Adipocyte (in vitro differentiated cells): Measurements from ENCODE around the gene SLC8B1.

Experiments
- DNase-seq: peaks from one replicate; pipeline ENCODE4 v3.0.0-alpha.2; 2015; ENCODE audit warnings: low read depth
- H3K27me3 ChIP-seq: replicated peaks from 2 replicates; pipeline ENCODE4 v1.7.0; 2013; ENCODE audit warnings: mild to moderate bottlenecking, low read length, moderate library complexity; ENCODE audit not compliant: control insufficient read depth, insufficient read depth
- H3K36me3 ChIP-seq: 2 replicates; pipeline ENCODE4 v1.7.0; 2013; ENCODE audit warnings: low read length, mild to moderate bottlenecking, moderate library complexity; ENCODE audit not compliant: control insufficient read depth, insufficient read depth, severe bottlenecking
- H3K4me1 ChIP-seq: 2 replicates; pipeline ENCODE4 v1.7.0; 2013; ENCODE audit warnings: mild to moderate bottlenecking, low read length, moderate library complexity; ENCODE audit not compliant: control insufficient read depth, insufficient read depth
- H3K4me3 ChIP-seq: 2 replicates; pipeline ENCODE4 v1.7.0; 2013; ENCODE audit warnings: mild to moderate bottlenecking, low read length, moderate library complexity
- H3K9ac ChIP-seq: 2 replicates; pipeline ENCODE4 v1.7.0; 2013; ENCODE audit warnings: mild to moderate bottlenecking, low read length, moderate library complexity
- H3K9me3 ChIP-seq: 2 replicates; pipeline ENCODE4 v1.7.0; 2013; ENCODE audit warnings: mild to moderate bottlenecking, low read length, moderate library complexity; ENCODE audit not compliant: control insufficient read depth

SLC8B1 gene

GRCh38 chr12:113262710-113263109 is 72.2 kb downstream of the SLC8B1 start:
- no peaks in the 10 kb centered on the region for H3K27me3 ChIP-seq
- peak; percentile 56 for DNase-seq
- H3K4me3 ChIP-seq: no peak overlapping the region
- peaks cover 33% of the 10 kb centered on the region for H3K4me1 ChIP-seq
- no peak overlapping the region for H3K9ac ChIP-seq
- peaks cover 10% of the 10 kb centered on the region for H3K36me3 ChIP-seq
- H3K9me3 ChIP-seq: no peaks in the 10 kb centered on the region

- Histone ChIP-seq H3K9me3 (no peaks in the 10 kb centered on the region), H3K9ac (no peak overlapping the region), H3K27me3 (no peaks in the 10 kb centered on the region), H3K4me1 (peaks cover 33% of the 10 kb centered on the region), H3K4me3 (no peak overlapping the region), H3K36me3 (peaks cover 7% of the 10 kb centered on the region)
- peak; percentile 73 for DNase-seq
These were observed 73.0 kb downstream of the SLC8B1 start for GRCh38 chr12:113261847-113262470.

- H3K9me3 ChIP-seq: no peaks in the 10 kb centered on the region
- H3K36me3 ChIP-seq: no peaks in the 10 kb centered on the region
- H3K4me3 ChIP-seq: no peak overlapping the region
- peaks cover 33% of the 10 kb centered on the region for H3K4me1 ChIP-seq
- H3K9ac ChIP-seq: no peak overlapping the region
- no peak for DNase-seq
- H3K27me3 ChIP-seq: no peaks in the 10 kb centered on the region
These were observed 74.1 kb downstream of the SLC8B1 start for GRCh38 chr12:113260636-113261300.

DNA sequence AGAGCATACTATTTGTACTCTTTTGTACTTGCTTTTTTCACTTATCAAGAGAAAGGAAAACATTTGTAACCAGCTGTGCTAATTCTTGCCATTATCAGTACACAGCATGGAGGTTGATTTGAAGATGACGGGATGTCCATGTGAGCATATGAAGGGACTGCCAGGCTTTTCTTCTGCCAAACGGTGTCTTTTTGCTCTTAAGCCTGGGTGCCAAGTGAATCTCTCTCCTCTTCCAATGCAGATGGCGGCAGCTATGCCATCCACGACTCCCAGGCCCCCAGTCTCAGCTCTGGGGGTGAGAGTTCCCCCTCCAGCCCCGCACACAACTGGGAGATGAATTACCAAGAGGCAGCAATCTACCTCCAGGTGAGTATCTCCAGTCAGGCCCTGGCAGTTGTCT is 74.8 kb downstream of the SLC8B1 start:
- Histone ChIP-seq H3K9ac (no peak overlapping the region), H3K9me3 (no peaks in the 10 kb centered on the region), H3K27me3 (no peaks in the 10 kb centered on the region), H3K36me3 (no peaks in the 10 kb centered on the region), H3K4me3 (no peak overlapping the region), H3K4me1 (peaks cover 33% of the 10 kb centered on the region)
- DNase-seq: no peak

DNA sequence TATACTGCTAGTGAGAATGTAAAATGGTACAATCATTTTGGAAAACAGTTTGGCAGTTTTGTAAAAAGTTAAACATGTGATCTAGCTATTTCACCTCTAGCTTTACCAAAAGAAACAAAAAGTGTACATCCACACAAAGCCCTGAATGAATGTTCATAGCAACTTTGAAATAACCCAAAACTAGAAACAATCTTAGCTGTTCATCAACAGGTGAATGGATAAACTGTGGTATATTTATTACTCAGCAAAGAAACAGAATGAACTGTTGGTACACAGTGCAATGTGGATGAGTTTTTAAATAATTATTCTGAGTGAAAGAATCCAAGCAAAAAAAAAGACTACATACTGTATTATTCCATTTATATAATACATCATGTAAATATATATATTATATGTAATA is 77.3 kb downstream of the SLC8B1 start:
- peaks cover 11% of the 10 kb centered on the region for H3K36me3 ChIP-seq

GRCh38 chr12:113254298-113254697 is 80.6 kb downstream of the SLC8B1 start:
- Histone ChIP-seq H3K36me3 (peaks cover 14% of the 10 kb centered on the region), H3K4me3 (no peak overlapping the region), H3K9ac (no peak overlapping the region), H3K9me3 (peaks cover 10% of the 10 kb centered on the region), H3K4me1 (peaks cover 6% of the 10 kb centered on the region), H3K27me3 (no peaks in the 10 kb centered on the region)
- no peak for DNase-seq

More for the DNA sequence above, 77.3 kb downstream of the SLC8B1 start:
- H3K9ac ChIP-seq: no peak overlapping the region
- H3K4me1 ChIP-seq: peaks cover 28% of the 10 kb centered on the region
- H3K4me3 ChIP-seq: no peak overlapping the region
- H3K9me3 ChIP-seq: peaks cover 10% of the 10 kb centered on the region
- H3K27me3 ChIP-seq: no peaks in the 10 kb centered on the region
- DNase-seq: no peak

GRCh38 chr12:113253532-113254285 is 81.2 kb downstream of the SLC8B1 start:
- no peak overlapping the region for H3K9ac ChIP-seq
- DNase-seq: no peak
- H3K4me3 ChIP-seq: no peak overlapping the region
- peaks cover 10% of the 10 kb centered on the region for H3K9me3 ChIP-seq
- H3K27me3 ChIP-seq: no peaks in the 10 kb centered on the region
- peaks cover under 1% of the 10 kb centered on the region for H3K4me1 ChIP-seq
- peaks cover 14% of the 10 kb centered on the region for H3K36me3 ChIP-seq

GRCh38 chr12:113252494-113252893 is 82.4 kb downstream of the SLC8B1 start:
- Histone ChIP-seq H3K27me3 (no peaks in the 10 kb centered on the region), H3K36me3 (peaks cover 14% of the 10 kb centered on the region), H3K9ac (no peak overlapping the region), H3K9me3 (peaks cover 10% of the 10 kb centered on the region), H3K4me1 (no peaks in the 10 kb centered on the region), H3K4me3 (no peak overlapping the region)
- DNase-seq: no peak

GRCh38 chr12:113251404-113252070 is 83.4 kb downstream of the SLC8B1 start:
- Histone ChIP-seq H3K9ac (no peak overlapping the region), H3K9me3 (peaks cover 10% of the 10 kb centered on the region), H3K4me1 (peaks cover 2% of the 10 kb centered on the region), H3K4me3 (no peak overlapping the region), H3K36me3 (peaks cover 14% of the 10 kb centered on the region), H3K27me3 (no peaks in the 10 kb centered on the region)
- no peak for DNase-seq

DNA sequence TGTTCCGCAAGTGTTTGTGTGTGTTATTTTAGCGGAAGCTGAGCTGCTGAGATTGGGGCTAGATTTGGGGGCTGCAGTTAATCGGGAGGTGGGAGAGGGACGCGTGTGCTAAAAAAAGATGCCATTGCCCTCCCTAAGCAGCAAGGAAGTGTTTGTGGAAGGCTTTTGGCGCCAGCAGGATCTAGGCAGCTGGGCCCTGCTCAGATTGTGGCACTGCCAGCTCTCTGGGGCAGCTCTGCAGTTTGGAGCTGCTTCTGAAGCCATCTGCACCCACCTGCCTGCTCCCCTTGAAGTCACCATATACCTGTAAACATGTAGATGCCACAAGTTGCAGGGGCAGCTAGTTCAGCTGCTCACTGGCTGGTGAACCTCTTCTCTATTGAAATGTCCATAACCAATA is 84.9 kb downstream of the SLC8B1 start:
- DNase-seq: no peak
- Histone ChIP-seq H3K36me3 (peaks cover 14% of the 10 kb centered on the region), H3K4me1 (peaks cover 14% of the 10 kb centered on the region), H3K9ac (no peak overlapping the region), H3K27me3 (no peaks in the 10 kb centered on the region), H3K4me3 (no peak overlapping the region), H3K9me3 (peaks cover 10% of the 10 kb centered on the region)

DNA sequence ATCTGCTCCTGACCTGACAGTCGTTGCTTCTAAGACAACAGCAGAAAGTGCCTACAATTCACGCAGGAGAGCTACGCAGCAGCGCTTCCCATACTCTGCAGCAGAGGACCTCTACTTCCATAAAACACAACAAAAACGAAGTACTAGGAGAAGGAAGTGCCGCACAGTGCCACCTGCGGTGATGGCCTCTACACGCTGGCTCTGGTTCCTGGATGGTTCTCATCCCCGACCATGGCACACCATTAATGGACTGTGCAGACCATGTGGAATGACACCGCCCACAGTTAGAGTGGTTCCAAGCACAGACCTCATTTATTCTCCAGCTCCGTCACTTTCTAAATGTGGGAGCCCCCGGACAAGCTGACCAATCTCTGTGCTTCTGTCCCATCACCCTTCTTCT is 85.4 kb downstream of the SLC8B1 start:
- no peak overlapping the region for H3K4me3 ChIP-seq
- H3K27me3 ChIP-seq: no peaks in the 10 kb centered on the region
- H3K4me1 ChIP-seq: peaks cover 19% of the 10 kb centered on the region
- H3K9me3 ChIP-seq: peaks cover 10% of the 10 kb centered on the region
- H3K9ac ChIP-seq: no peak overlapping the region
- peaks cover 14% of the 10 kb centered on the region for H3K36me3 ChIP-seq
- DNase-seq: no peak
